DND-41 (cell line): ENCODE data around the gene DET1.

ENCODE experiments used
- EZH2 ChIP-seq: IDR thresholded peaks from 3 replicates; pipeline ENCODE4 v1.6.1; 2012; ENCODE audit warnings: borderline replicate concordance, low read depth, mild to moderate bottlenecking, moderate library complexity, low read length, inconsistent platforms; ENCODE audit not compliant: severe bottlenecking
- TF ChIP-seq, protein P1 (sequence below): IDR thresholded peaks from 2 replicates; pipeline ENCODE4 v1.5.1; 2012; ENCODE audit warnings: borderline replicate concordance, low read length, moderate library complexity, mild to moderate bottlenecking; ENCODE audit not compliant: poor library complexity, severe bottlenecking; ENCODE audit errors: extremely low read depth

DNA sequence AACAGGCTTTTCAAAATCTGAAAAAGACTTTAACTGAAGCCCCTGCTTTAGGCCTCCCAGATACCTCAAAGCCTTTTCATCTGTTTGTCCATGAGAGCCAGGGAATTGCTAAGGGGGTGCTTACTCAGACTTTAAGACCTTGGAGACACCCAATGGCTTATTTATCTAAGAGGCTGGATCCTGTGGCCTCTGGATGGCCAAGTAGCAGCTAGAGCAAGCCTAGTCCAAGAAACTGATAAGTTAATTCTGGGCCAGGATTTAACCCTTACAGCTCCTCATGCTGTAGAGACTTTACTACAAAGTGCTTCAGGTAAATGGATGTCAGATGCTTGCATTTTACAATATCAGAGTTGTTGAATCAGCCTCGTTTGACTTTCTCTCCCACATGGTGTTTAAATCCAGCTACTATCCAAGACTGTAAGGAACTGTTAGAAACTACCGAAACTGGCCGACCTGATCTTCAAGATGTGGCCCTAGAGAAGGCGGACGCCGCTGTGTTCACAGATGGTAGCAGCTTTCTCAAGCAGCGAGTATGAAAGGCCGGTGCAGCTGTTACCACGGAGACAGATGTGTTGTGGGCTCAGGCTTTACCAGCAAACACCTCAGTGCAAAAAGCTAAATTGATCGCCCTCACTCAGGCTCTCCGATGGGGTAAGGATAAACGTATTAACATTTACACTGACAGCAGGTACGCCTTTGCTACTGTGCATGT, 3.3 kb downstream of the DET1 start:
- TF ChIP-seq, protein P1, sequence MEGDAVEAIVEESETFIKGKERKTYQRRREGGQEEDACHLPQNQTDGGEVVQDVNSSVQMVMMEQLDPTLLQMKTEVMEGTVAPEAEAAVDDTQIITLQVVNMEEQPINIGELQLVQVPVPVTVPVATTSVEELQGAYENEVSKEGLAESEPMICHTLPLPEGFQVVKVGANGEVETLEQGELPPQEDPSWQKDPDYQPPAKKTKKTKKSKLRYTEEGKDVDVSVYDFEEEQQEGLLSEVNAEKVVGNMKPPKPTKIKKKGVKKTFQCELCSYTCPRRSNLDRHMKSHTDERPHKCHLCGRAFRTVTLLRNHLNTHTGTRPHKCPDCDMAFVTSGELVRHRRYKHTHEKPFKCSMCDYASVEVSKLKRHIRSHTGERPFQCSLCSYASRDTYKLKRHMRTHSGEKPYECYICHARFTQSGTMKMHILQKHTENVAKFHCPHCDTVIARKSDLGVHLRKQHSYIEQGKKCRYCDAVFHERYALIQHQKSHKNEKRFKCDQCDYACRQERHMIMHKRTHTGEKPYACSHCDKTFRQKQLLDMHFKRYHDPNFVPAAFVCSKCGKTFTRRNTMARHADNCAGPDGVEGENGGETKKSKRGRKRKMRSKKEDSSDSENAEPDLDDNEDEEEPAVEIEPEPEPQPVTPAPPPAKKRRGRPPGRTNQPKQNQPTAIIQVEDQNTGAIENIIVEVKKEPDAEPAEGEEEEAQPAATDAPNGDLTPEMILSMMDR, result no peak
- TF ChIP-seq EZH2, result no peak
